ENCODE measurements around the gene A2M. TPM values are rescaled to one million over a fixed set of nuclear protein-coding genes. Genes with fewer than 3 reads are reported as not detected.

Gene A2M
- total RNA-seq, 1 donor from 2014 or later = 346 TPM

DNA sequence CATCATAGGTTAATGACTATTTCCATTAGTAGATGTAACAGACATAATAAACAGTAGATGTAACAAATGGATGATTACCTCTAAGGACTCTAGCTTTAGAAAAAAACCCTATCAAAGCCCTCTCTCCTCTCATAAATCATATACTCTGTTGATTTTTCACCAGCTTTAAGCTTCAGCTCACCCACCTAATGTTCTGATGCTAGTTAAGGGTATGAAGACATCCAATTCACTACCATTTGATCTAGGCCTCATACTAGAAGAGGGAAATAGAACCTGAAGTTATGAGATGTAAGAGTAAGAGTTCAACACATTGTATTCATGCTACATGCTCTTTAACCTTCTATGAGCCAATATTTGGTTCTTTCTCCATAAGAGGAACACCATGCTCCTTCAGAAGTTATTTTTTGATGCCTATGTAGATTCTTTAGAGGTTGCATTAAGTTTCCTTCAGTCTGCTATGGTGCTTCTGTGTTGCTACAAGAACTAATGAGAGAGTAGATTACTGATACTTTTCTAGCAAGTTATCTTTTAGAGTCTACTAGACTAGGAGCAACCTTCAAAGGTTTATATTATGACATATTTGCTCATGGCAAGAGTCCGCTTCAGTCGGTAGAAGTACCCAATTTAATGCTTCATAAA is 16.0 kb downstream of the A2M start:
- DNase-seq = no peak
- Mint-ChIP-seq H3K27me3 (ENCODE audit: unreplicated experiment) (no peaks in the 10 kb centered on the region), H3K4me3 (ENCODE audit: unreplicated experiment) (no peak overlapping the region), H3K9me3 (ENCODE audit: unreplicated experiment) (no peaks in the 10 kb centered on the region), H3K4me1 (ENCODE audit: low read depth, unreplicated experiment) (no peaks in the 10 kb centered on the region), H3K27ac (ENCODE audit: unreplicated experiment) (no peak overlapping the region), H3K36me3 (ENCODE audit: unreplicated experiment) (no peaks in the 10 kb centered on the region)
- TF ChIP-seq, protein P1, sequence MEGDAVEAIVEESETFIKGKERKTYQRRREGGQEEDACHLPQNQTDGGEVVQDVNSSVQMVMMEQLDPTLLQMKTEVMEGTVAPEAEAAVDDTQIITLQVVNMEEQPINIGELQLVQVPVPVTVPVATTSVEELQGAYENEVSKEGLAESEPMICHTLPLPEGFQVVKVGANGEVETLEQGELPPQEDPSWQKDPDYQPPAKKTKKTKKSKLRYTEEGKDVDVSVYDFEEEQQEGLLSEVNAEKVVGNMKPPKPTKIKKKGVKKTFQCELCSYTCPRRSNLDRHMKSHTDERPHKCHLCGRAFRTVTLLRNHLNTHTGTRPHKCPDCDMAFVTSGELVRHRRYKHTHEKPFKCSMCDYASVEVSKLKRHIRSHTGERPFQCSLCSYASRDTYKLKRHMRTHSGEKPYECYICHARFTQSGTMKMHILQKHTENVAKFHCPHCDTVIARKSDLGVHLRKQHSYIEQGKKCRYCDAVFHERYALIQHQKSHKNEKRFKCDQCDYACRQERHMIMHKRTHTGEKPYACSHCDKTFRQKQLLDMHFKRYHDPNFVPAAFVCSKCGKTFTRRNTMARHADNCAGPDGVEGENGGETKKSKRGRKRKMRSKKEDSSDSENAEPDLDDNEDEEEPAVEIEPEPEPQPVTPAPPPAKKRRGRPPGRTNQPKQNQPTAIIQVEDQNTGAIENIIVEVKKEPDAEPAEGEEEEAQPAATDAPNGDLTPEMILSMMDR (IDR thresholded peaks at IDR 0.05; ENCODE audit: partially characterized antibody, unreplicated experiment) = no peak

DNA sequence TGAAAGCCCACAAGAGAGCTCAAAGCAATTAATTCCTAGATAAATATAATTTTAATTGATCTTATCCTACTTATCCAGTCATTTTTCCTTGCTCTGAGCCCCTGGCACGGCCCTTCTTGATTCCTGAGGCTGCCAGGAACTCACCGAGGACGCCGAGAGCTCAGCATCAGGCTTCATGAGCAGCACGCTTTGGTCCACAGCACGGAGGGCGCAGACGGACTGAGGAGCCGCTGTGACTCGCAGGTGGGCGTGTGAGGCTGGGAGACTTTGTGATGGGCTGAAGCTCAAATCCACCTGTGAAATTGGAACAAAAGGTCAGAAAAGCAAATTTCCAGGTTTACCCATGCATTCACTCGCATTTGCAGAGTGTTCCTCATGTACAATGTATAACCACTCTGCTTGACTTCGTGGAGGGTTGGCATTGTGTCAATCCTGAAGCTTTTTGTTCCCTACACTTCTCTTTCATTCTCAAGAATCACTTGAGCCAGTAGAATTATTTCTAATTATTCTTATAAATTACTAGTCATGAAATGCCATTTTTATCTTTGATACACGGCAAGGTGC is 17.2 kb downstream of the A2M start:
- no peak for DNase-seq
- TF ChIP-seq, protein P1 (IDR thresholded peaks at IDR 0.05; ENCODE audit: partially characterized antibody, unreplicated experiment) = no peak
- Mint-ChIP-seq H3K27ac (ENCODE audit: unreplicated experiment) (no peak overlapping the region), H3K27me3 (ENCODE audit: unreplicated experiment) (no peaks in the 10 kb centered on the region), H3K36me3 (ENCODE audit: unreplicated experiment) (peaks cover 2% of the 10 kb centered on the region), H3K4me1 (ENCODE audit: low read depth, unreplicated experiment) (no peaks in the 10 kb centered on the region), H3K9me3 (ENCODE audit: unreplicated experiment) (no peaks in the 10 kb centered on the region), H3K4me3 (ENCODE audit: unreplicated experiment) (no peak overlapping the region)

DNA sequence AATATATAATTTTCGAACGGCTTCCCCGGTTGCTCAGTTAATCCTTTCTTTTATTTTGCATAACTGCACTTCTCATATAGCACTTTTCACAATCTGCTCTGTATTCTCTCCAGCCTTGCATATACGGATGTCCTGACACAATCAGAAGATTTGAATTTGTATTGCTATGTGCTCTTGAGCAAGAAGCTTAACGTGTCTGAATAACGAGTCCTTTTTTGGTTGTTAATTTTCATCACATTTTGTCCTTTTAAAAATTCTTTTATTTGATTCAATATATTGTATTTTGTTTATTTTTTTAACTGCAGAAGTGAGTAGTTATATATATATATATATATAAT is 17.6 kb downstream of the A2M start:
- no peak overlapping the region for H3K27ac Mint-ChIP-seq (ENCODE audit: unreplicated experiment)

DNA sequence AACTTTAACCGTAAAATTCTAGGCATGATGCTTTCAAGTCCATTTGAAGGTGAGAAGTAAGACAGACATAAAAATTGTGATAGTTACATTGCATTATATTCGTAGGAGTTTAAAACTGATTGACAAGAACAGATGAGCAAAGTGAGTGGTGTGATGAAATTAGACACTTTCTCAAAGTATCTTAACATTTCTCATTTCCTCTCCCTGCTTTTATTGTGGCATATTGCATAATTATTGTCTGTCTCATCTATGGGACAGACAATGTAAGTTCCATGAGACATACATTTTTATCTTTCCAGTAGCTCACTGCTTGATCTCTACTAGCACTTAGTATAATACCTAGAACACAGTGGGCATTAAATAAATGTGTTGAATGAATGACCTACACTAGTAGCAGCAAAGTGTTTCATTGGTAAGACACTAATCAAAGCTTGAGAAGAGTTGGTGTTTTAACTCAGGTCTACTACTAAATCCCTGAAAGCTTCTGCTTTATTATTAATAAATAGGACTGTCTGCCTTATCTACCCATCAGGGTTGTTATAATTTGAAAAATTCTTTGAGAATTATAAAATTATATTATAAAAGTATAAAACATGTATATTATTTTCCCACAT is 19.0 kb downstream of the A2M start:
- Mint-ChIP-seq H3K9me3 (ENCODE audit: unreplicated experiment) (no peaks in the 10 kb centered on the region), H3K27me3 (ENCODE audit: unreplicated experiment) (no peaks in the 10 kb centered on the region), H3K27ac (ENCODE audit: unreplicated experiment) (no peak overlapping the region), H3K4me3 (ENCODE audit: unreplicated experiment) (no peak overlapping the region), H3K36me3 (ENCODE audit: unreplicated experiment) (peaks cover 5% of the 10 kb centered on the region), H3K4me1 (ENCODE audit: low read depth, unreplicated experiment) (no peaks in the 10 kb centered on the region)
- TF ChIP-seq, protein P1 (IDR thresholded peaks at IDR 0.05; ENCODE audit: partially characterized antibody, unreplicated experiment) = no peak
- no peak for DNase-seq

More for the DNA sequence above, 17.6 kb downstream of the A2M start:
- peaks cover 5% of the 10 kb centered on the region for H3K36me3 Mint-ChIP-seq (ENCODE audit: unreplicated experiment)
- H3K4me3 Mint-ChIP-seq (ENCODE audit: unreplicated experiment) = no peak overlapping the region
- H3K9me3 Mint-ChIP-seq (ENCODE audit: unreplicated experiment) = no peaks in the 10 kb centered on the region
- no peaks in the 10 kb centered on the region for H3K27me3 Mint-ChIP-seq (ENCODE audit: unreplicated experiment)
- no peaks in the 10 kb centered on the region for H3K4me1 Mint-ChIP-seq (ENCODE audit: low read depth, unreplicated experiment)
- TF ChIP-seq, protein P1 (IDR thresholded peaks at IDR 0.05; ENCODE audit: partially characterized antibody, unreplicated experiment) = no peak
- DNase-seq = no peak

DNA sequence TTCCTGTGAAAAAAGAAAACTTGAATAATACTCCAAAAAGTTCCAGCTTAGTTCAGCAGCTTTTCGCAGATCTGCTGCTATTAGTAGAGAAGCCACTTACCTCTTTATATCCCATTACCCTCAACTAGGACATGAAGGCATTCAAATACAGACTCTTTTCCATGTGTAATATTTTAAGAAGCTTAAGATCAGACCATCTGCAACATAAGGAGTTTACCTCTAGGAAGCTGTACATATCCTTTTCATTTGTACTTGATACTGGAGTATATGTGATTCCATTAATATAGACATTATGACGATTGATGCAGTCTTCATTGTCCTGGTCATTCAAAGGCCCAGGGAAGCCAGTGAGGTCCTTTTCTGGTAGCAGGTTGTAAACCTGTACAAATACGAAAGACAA is 20.4 kb downstream of the A2M start:
- H3K36me3 Mint-ChIP-seq (ENCODE audit: unreplicated experiment) = peaks cover 10% of the 10 kb centered on the region
- TF ChIP-seq, protein P1 (IDR thresholded peaks at IDR 0.05; ENCODE audit: partially characterized antibody, unreplicated experiment) = no peak
- H3K27me3 Mint-ChIP-seq (ENCODE audit: unreplicated experiment) = no peaks in the 10 kb centered on the region
- no peak overlapping the region for H3K4me3 Mint-ChIP-seq (ENCODE audit: unreplicated experiment)
- no peak for DNase-seq
- H3K4me1 Mint-ChIP-seq (ENCODE audit: low read depth, unreplicated experiment) = no peaks in the 10 kb centered on the region
- H3K27ac Mint-ChIP-seq (ENCODE audit: unreplicated experiment) = no peak overlapping the region
- no peaks in the 10 kb centered on the region for H3K9me3 Mint-ChIP-seq (ENCODE audit: unreplicated experiment)

Measured in glutamatergic neuron (in vitro differentiated cells).